HS-5 (cell line): ENCODE results near the gene DOCK4.

Experiments
- DNase-seq: peaks from one replicate; pipeline ENCODE4 v3.0.0-alpha.2; 2012; ENCODE audit warnings: low read depth

DOCK4 gene

GRCh38 chr7:112010994-112011393, 195.2 kb downstream of the DOCK4 start:
- DNase-seq, result no peak

- no peak for DNase-seq
Observed at GRCh38 chr7:112010109-112010508, 196.1 kb downstream of the DOCK4 start.

GRCh38 chr7:112009081-112009480, 197.1 kb downstream of the DOCK4 start:
- DNase-seq, result peak; percentile 18

GRCh38 chr7:112007185-112007584, 199.0 kb downstream of the DOCK4 start:
- DNase-seq, result no peak

DNA sequence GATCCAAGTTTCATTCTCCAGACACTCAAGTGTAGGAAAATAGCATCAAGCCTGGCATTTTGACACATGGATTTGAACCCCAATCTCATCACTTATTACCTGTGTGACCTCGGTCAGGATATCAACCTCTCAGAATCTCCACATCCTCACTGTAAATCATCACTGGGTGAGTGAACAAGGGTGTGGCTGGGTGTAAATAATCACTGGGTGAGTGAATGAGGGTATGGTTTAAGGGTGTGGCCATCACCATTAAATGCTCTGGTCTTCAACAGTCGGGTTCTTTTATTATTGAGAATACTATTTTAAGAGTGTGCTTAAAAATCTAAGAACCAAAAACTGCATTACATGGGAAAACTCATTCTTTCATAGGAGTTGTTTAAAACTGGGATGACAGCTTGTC, 200.1 kb downstream of the DOCK4 start:
- DNase-seq, result no peak

DNA sequence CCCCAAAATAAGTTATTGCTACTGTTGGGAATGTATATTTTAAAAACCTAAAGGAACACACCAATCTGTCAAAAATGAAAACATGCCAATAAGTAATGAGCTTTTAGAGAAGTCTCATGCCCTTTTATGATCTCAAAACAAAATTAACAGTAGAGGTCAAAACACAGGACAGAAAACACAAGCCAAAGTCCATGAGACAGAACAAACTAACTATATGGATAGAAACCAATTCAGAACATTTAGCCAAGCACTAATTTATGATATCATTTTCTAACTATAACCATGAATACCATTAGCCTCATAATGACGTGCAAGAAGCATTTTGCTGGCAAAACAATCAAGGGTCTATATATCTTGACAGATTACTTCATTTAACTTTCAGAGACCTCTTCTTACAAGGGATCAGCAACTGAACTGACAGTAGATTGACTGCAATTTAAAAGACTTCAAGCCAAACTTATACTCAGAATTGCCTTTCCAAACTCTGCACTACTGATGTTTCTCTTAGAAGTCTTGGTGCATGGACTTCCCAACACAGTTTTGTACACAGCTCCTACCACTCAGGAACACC, 200.9 kb downstream of the DOCK4 start:
- no peak for DNase-seq

DNA sequence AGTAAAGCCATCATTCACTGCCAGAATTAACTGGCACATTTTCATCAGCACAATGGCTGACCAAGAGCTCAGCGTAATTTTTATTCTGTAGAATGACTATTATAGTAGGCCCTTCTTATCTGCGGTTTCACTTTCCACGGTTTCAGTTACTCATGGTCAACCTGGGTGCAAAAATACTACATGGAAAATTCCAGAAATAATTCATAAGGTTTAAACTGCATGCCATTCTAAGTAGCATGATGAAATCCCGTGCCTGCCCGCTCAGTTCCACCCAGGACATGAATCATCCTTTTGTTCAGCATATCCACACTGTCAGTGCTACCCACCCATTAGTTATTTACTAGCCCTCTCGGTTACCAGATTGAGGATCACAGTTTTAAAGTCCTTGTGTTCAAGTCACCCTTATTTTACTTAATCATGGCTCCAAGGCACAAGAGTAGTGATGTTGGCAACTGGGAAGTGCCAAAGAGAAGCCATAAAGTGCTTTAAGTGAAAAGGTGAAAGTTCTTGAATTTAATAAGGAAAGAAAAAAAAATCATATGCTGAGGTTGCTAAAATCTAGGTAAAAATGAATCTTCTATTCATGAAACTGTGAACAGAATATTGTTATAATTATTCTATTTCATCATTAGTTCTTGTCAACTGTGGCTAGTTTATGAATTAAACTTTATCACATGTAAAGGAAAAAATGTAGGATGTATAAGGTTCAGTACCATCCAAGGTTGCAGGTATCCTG, 204.9 kb downstream of the DOCK4 start:
- peak; percentile 73 for DNase-seq

DNA sequence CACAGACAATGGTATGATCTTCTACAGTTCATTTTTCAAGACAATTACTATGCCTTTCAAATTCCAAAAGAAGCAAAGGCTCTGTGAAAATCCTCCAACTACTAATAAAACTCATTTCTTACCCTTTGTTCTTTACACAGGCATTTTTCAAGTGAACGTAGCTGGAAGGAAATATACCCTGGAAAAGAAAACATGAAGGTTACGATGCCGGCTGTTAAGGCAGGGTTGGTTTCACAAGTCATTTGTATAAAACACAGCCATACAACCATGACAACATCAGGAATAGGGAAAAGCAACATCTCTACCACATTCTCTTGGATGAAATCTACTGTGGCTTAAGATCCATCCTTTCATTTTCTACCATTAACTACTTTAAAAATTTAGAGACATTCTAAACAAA, 207.9 kb downstream of the DOCK4 start:
- no peak for DNase-seq

- no peak for DNase-seq
Observed at GRCh38 chr7:111997546-111997945, 208.7 kb downstream of the DOCK4 start.

- no peak for DNase-seq
Observed at GRCh38 chr7:111992601-111993000, 213.6 kb downstream of the DOCK4 start.

DNA sequence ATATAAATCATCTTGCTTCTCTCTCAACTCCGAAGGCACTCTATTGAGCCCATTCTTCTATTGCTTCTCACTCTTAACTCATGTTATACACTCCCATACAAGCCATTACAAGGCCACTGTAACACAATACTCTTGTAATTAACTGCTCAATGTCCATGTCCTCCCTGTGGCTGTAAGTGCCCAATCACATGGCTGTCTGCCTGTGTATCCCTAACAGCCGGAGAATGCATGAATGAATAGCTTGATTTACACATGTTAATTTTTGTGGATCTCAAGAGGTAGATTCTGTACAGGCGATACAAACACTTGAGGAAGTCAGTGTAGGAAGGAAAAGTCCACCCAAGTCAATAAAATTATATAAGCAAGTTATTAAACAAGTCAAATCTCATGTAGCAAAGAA, 215.6 kb downstream of the DOCK4 start:
- DNase-seq, result no peak

DNA sequence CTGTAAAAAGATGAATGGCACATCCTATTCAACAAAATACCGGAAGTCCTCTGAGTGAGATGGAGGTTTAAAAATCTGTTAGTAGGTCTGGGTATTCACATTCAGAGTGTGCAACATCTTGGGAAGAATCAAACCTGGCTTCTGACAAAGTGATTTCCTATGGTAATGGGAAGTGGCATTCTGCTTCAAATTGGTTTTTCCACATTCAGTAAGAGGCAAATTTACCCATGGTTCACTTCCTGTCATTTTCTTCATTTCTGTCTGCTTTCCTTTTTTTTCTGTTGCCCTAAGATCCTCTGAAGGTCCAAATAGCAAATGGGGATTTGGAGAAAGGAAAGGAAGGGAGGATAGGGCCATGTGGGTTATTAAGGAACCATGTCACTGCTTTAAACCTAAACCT, 218.3 kb downstream of the DOCK4 start:
- DNase-seq, result no peak

- DNase-seq, result peak; percentile 25
Observed at GRCh38 chr7:111987115-111987826, 218.9 kb downstream of the DOCK4 start.

GRCh38 chr7:111986601-111987000, 219.6 kb downstream of the DOCK4 start:
- no peak for DNase-seq

- DNase-seq, result no peak
Observed at GRCh38 chr7:111985798-111986197, 220.4 kb downstream of the DOCK4 start.

DNA sequence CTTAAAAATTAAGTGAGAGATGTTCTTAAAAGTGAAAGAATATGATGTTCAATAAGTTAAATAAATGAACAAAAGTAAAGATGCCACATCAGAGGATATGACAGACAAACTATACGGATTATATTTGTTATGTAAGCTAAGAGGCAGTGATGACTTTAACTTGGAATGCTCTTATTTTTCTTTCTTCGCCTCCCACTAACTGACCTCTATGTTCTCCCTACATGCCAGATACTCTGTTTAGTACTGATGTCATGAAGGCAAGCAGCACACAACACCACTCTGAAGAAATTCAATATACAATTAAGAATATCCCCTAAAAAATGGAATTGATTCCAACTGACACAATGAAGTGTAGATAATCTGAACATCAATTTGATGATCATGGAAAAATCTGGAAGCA, 223.4 kb downstream of the DOCK4 start:
- DNase-seq, result no peak

- DNase-seq, result no peak
Observed at GRCh38 chr7:111982133-111982532, 224.1 kb downstream of the DOCK4 start.

DNA sequence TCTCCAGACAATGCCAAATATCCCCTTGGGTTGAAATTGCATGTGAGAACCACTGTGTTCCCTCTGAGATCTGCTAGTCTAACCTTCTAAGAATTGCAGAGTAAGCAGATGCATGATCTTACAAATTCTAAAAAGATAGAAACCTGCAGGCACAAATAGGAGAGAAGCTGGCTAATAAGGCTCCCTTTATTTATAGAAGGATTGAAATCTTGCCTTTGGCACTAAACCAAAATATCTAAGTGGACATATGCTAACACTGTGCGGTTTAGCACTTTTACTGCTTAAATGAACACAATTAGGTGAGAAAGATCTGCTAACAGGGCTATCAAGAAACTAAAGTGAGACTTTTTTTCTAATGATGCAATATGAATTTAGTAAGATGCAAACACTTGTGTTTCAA, 225.5 kb downstream of the DOCK4 start:
- DNase-seq, result no peak

GRCh38 chr7:111975346-111975745, 230.9 kb downstream of the DOCK4 start:
- DNase-seq, result no peak

DNA sequence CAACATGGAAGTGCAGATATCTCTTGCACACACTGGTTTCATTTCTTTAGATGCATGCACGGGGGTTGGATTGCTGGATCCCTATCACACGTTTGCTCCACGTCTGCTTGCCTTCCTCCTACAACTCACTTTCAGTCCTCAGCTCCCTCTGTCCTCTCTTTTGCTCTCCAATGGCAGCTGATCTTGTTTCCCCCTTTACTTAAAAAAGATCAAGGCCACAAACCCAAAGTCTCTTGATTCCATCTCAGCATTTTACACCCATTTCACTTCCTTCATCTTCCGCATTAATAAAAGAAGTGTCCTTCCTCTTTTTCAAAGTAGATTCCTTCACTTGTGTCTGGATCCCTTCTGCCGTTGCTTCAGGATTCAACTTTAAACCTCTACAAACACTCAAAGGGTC, 245.2 kb downstream of the DOCK4 start:
- no peak for DNase-seq

GRCh38 chr7:111958896-111959295, 247.3 kb downstream of the DOCK4 start:
- no peak for DNase-seq

DNA sequence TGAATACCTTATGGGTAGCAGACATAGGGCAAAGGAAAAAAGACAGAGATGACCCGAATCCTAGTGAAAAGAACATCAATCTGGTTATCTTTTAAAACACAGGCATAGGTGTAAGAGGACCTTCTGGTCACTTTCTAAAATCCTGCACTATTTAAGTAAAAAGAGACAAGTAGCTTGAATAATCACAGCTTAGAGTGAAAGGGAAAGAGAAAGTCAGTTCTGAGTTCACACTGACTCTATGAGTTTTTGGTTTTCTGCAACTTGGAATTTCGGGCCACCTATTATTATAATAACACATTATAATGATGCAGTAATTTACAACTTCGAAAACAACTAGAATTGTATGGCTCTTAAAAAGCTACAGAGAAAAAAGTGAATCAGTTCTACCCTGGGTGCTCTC, 247.8 kb downstream of the DOCK4 start:
- no peak for DNase-seq

GRCh38 chr7:111955616-111956015, 250.6 kb downstream of the DOCK4 start:
- DNase-seq, result no peak
